ENCODE data around the gene ZNF408.
"Not testable (repeated sequence)": the region's sequence is repeated elsewhere in the genome, so short reads cannot be mapped to it uniquely, and the experiment has no call there.

The ZNF408 gene

DNA sequence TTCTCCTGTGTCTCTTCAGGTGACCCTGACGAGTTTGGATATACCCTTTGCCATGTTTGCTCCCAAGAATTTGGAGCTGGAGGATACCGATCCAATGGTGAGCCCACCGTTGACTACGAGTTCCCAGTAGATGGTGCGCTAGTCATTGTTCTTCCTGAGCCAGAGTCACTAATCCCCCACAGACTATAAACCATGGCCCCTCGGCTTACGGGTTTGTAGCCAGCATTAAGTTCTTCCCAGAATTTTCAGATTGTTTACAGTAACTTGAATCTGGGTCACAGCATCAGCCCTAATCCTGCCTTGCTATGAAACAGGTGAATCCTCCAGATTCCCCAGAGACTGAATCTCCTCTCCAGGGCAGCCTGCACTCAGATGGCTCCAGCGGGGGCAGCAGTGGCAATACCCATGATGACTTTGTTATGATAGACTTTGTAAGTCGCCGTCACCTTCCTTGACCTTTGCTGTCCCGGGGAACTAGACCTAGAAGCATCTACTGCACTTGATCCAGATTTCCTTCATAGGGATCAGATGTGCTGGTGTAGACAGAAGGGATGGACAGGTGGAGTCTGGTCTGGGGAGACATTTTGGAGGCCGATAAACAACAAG is 32.2 kb upstream of the ZNF408 start:
- Histone ChIP-seq H3K27me3 (ENCODE audit: control insufficient read depth, insufficient read depth, low read length) (no peaks in the 10 kb centered on the region), H3K36me3 (ENCODE audit: control insufficient read depth, insufficient read depth, low read length) (peaks cover 43% of the 10 kb centered on the region), H3K27ac (ENCODE audit: low read depth, low read length) (no peak overlapping the region)

DNA sequence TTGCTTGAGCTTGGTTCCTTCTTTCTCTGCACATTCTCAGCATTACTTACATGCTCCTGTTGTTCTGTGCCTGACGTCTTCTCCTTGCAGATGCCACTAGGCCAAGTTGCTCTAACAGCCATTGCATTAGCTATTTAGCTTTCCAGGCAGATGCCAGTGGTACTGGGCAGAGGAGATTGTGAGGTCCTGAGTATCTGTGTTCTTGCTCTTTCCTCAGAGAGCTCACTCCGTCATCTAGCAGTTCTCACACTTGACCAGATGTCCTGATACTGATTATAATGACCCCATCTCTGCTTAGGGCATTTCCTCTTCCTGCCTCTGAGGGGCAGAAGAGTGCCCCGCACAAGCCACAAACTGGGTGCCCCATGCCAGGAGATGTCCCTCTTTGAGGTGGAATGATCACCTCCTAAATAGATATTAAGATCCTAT is 31.1 kb upstream of the ZNF408 start:
- H3K4me3 ChIP-seq (ENCODE audit: low read length): no peak overlapping the region
- H3K9ac ChIP-seq (ENCODE audit: low read length): no peak overlapping the region
- peaks cover 41% of the 10 kb centered on the region for H3K36me3 ChIP-seq (ENCODE audit: control insufficient read depth, insufficient read depth, low read length)
- H3K27me3 ChIP-seq (ENCODE audit: control insufficient read depth, insufficient read depth, low read length): no peaks in the 10 kb centered on the region
- no peak overlapping the region for H3K27ac ChIP-seq (ENCODE audit: low read depth, low read length)
- no peaks in the 10 kb centered on the region for H3K4me1 ChIP-seq (ENCODE audit: control insufficient read depth, insufficient read depth, low read length)

More for the DNA sequence above, 32.2 kb upstream of the ZNF408 start:
- Histone ChIP-seq H3K4me3 (ENCODE audit: low read length) (no peak overlapping the region), H3K9ac (ENCODE audit: low read length) (no peak overlapping the region), H3K4me1 (ENCODE audit: control insufficient read depth, insufficient read depth, low read length) (no peaks in the 10 kb centered on the region)

DNA sequence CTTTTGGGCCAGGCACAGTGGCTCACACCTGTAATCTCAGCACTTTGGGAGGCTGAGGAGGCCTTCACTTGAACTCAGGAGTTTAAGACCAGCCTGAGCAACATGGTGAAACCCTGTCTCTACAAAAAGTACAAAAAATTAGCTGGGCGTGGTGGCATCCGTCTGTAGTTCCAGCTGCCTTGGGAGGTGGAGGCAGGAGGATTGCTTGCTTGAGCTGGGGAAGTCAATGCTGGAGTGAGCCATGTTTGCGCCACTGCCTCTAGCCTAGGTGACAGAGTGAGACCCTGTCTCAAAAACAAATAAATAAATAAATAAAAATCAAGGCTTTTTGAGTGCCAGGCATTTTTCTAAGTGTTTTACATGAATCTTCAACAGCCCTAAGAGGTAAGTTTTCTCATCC is 30.3 kb upstream of the ZNF408 start:
- H3K27ac ChIP-seq (ENCODE audit: low read depth, low read length); H3K9ac ChIP-seq (ENCODE audit: low read length); H3K4me3 ChIP-seq (ENCODE audit: low read length); H3K4me1 ChIP-seq (ENCODE audit: control insufficient read depth, insufficient read depth, low read length); H3K27me3 ChIP-seq (ENCODE audit: control insufficient read depth, insufficient read depth, low read length): not testable (repeated sequence)
- peaks cover 34% of the 10 kb centered on the region for H3K36me3 ChIP-seq (ENCODE audit: control insufficient read depth, insufficient read depth, low read length)

DNA sequence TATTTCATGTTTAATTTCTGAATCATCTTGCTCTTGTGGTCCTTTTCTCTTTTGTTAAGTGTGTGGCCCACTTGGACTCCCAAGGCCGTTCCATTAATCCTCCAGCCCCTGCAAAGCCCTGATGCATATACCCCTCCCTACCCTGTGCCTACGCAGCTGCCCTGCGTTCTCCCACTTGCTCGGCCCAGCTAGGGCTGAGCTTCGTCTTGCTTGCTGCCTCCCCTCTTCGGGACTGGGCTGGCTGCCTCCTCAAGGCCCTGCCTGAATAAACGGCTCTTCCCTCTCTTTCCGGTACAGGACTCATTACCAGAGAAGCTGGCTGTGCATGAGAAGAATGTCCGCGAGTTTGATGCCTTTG is 28.9 kb upstream of the ZNF408 start:
- Histone ChIP-seq H3K36me3 (ENCODE audit: control insufficient read depth, insufficient read depth, low read length) (peaks cover 39% of the 10 kb centered on the region), H3K27ac (ENCODE audit: low read depth, low read length) (no peak overlapping the region), H3K4me3 (ENCODE audit: low read length) (no peak overlapping the region), H3K4me1 (ENCODE audit: control insufficient read depth, insufficient read depth, low read length) (peaks cover 12% of the 10 kb centered on the region), H3K27me3 (ENCODE audit: control insufficient read depth, insufficient read depth, low read length) (no peaks in the 10 kb centered on the region), H3K9ac (ENCODE audit: low read length) (no peak overlapping the region)

- no peaks in the 10 kb centered on the region for H3K27me3 ChIP-seq (ENCODE audit: control insufficient read depth, insufficient read depth, low read length)
- H3K27ac ChIP-seq (ENCODE audit: low read depth, low read length): no peak overlapping the region
- H3K4me3 ChIP-seq (ENCODE audit: low read length): no peak overlapping the region
- H3K4me1 ChIP-seq (ENCODE audit: control insufficient read depth, insufficient read depth, low read length): peaks cover 12% of the 10 kb centered on the region
- H3K9ac ChIP-seq (ENCODE audit: low read length): no peak overlapping the region
- peaks cover 42% of the 10 kb centered on the region for H3K36me3 ChIP-seq (ENCODE audit: control insufficient read depth, insufficient read depth, low read length)
Observed at GRCh38 chr11:46672381-46672839, 28.4 kb upstream of the ZNF408 start.

- Histone ChIP-seq H3K27ac (ENCODE audit: low read depth, low read length) (peak overlapping the region; percentile 59), H3K4me1 (ENCODE audit: control insufficient read depth, insufficient read depth, low read length) (peaks cover 12% of the 10 kb centered on the region), H3K4me3 (ENCODE audit: low read length) (no peak overlapping the region), H3K27me3 (ENCODE audit: control insufficient read depth, insufficient read depth, low read length) (no peaks in the 10 kb centered on the region), H3K36me3 (ENCODE audit: control insufficient read depth, insufficient read depth, low read length) (peaks cover 44% of the 10 kb centered on the region), H3K9ac (ENCODE audit: low read length) (no peak overlapping the region)
Observed at GRCh38 chr11:46673713-46674462, 26.9 kb upstream of the ZNF408 start.

DNA sequence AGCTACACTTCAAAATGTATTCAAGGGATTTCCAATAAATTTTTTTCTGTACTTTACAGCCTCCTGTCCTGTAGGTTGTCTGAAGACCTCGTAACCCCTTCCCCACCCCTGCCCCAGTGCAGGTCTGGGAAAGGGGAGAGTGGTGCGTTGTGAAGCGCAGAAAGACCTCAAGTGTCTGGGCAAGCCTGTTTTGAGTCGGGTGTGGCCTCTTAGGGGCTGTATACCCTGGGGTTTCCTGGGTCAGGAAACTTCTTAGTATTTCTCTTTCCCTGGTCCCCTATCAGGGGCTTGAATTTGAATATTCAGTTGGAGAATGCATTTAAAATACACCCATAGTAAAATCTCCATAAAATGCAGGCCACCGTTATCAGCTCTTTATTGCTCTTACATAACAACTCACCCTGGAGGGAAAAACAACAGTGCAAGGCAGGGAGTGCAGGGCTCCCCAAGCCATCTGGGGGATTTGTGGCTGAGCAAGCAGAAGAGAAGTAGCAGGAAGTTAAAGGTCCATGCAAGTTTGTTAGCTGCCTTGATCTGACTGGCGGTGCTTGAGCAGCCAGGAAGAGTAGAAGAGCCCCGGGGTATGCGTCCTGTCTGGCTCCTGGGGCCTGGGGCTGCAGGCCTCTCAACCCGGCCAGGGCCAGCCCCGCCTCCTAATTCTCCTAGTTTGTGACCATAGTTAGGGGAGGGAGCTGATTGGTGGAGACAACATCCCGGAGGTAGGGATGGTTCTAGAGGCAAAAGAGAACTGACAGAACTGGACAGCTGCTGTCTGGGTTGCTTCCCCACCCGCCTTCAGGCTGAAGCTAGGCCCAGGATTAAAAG is 26.2 kb upstream of the ZNF408 start:
- no peaks in the 10 kb centered on the region for H3K27me3 ChIP-seq (ENCODE audit: control insufficient read depth, insufficient read depth, low read length)
- peak overlapping the region; percentile 59 for H3K27ac ChIP-seq (ENCODE audit: low read depth, low read length)
- H3K36me3 ChIP-seq (ENCODE audit: control insufficient read depth, insufficient read depth, low read length): peaks cover 44% of the 10 kb centered on the region
- H3K4me3 ChIP-seq (ENCODE audit: low read length): no peak overlapping the region
- peaks cover 12% of the 10 kb centered on the region for H3K4me1 ChIP-seq (ENCODE audit: control insufficient read depth, insufficient read depth, low read length)
- no peak overlapping the region for H3K9ac ChIP-seq (ENCODE audit: low read length)

DNA sequence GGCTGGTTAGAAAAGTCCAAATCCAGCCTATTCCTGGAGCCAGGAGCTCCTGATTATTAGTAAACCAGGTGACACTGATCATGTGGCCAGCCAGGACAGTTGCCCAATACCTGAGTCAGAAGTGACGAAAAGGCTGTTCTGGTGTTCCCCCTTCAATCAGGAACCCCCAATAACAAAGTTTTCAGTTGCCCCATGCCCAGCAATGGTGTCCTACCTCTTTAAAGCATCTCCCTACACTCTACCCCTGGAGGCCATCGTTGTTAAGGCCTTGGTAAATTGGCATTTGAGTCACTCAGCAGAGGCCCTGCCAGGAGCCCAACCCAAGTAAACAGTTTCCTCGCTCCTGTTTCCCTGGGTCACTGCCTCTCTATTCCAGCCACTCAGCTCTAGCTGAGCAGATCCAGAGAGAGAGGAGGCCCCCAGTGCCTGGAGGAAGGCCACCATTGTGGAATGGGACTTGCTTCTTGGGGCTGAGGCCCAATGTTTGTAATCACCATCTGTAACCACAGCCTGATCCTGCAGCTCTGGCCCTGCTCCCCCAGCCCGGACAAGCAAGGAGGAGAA is 25.5 kb upstream of the ZNF408 start:
- H3K36me3 ChIP-seq (ENCODE audit: control insufficient read depth, insufficient read depth, low read length): peaks cover 48% of the 10 kb centered on the region
- no peak overlapping the region for H3K9ac ChIP-seq (ENCODE audit: low read length)
- peak overlapping the region; percentile 58 for H3K27ac ChIP-seq (ENCODE audit: low read depth, low read length)
- H3K4me1 ChIP-seq (ENCODE audit: control insufficient read depth, insufficient read depth, low read length): peaks cover 12% of the 10 kb centered on the region
- H3K4me3 ChIP-seq (ENCODE audit: low read length): no peak overlapping the region
- no peaks in the 10 kb centered on the region for H3K27me3 ChIP-seq (ENCODE audit: control insufficient read depth, insufficient read depth, low read length)

DNA sequence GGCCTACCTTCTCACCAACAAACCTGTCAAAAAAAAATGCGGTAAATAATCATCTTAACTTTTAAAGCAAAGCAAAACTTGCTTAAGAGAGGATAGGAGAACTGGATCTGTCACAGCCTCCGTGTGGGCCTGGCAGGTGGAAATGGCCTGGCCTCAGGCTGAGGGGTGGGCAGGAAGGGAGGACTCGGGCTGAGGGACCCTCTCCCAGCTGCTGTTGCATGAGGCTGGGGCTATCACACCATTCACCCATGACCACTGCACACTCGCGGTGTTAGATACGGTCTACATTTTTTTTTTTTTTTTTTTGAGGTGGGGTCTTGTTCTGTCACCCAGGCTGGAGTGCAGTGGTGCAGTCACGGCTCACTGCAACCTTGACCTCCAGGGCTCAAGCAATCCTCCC is 24.9 kb upstream of the ZNF408 start:
- peaks cover 12% of the 10 kb centered on the region for H3K4me1 ChIP-seq (ENCODE audit: control insufficient read depth, insufficient read depth, low read length)
- H3K27ac ChIP-seq (ENCODE audit: low read depth, low read length): peak overlapping the region; percentile 58
- H3K27me3 ChIP-seq (ENCODE audit: control insufficient read depth, insufficient read depth, low read length): no peaks in the 10 kb centered on the region
- H3K4me3 ChIP-seq (ENCODE audit: low read length): no peak overlapping the region
- H3K9ac ChIP-seq (ENCODE audit: low read length): no peak overlapping the region
- H3K36me3 ChIP-seq (ENCODE audit: control insufficient read depth, insufficient read depth, low read length): peaks cover 43% of the 10 kb centered on the region

DNA sequence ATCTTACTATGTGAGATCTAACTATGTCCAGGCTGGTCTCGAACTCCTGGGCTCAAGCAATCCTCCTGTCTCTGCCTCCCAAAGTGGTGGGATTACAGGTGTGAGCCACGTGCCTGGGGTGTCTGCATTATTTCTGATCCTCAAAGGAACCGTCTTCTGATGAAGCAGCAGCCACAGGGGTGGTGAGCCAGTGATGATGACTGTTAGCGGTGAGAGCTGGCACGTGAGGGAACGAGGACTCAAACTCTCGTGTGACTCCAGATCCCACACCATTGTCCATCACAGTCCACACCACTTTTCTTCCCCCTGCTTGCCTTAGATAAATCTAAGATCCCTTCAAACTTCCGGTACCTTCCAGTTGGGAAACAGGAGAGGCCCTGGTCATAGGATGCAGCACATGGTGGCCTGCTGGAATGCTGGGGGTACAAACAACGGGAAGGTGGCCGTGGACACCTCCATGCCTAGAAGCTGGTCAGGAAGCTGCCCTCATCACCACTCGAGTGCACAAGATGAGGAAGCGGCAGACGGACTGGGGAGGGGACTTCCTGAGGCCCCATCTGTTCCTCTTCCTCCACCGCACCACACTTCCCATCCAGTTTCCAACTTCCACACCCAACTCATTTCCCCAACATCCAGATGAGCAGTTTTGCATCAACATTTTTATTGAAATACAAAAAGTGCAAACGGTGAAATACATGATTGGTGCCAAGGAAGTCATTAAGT is 24.2 kb upstream of the ZNF408 start:
- Histone ChIP-seq H3K27ac (ENCODE audit: low read depth, low read length) (no peak overlapping the region), H3K36me3 (ENCODE audit: control insufficient read depth, insufficient read depth, low read length) (peaks cover 45% of the 10 kb centered on the region), H3K4me1 (ENCODE audit: control insufficient read depth, insufficient read depth, low read length) (peaks cover 12% of the 10 kb centered on the region), H3K9ac (ENCODE audit: low read length) (no peak overlapping the region), H3K4me3 (ENCODE audit: low read length) (no peak overlapping the region), H3K27me3 (ENCODE audit: control insufficient read depth, insufficient read depth, low read length) (no peaks in the 10 kb centered on the region)

- H3K27ac ChIP-seq (ENCODE audit: low read depth, low read length): no peak overlapping the region
- peaks cover 49% of the 10 kb centered on the region for H3K36me3 ChIP-seq (ENCODE audit: control insufficient read depth, insufficient read depth, low read length)
- H3K4me3 ChIP-seq (ENCODE audit: low read length): no peak overlapping the region
- no peaks in the 10 kb centered on the region for H3K27me3 ChIP-seq (ENCODE audit: control insufficient read depth, insufficient read depth, low read length)
- no peak overlapping the region for H3K9ac ChIP-seq (ENCODE audit: low read length)
- peaks cover 12% of the 10 kb centered on the region for H3K4me1 ChIP-seq (ENCODE audit: control insufficient read depth, insufficient read depth, low read length)
Observed at GRCh38 chr11:46677169-46677568, 23.7 kb upstream of the ZNF408 start.
